Measurements from ENCODE around the gene PHF2.

PHF2 gene

GRCh38 chr9:93655621-93656425 is 79.4 kb downstream of the PHF2 start:
- Histone ChIP-seq H3K4me3 (ENCODE audit: low read depth, low read length) (no peak overlapping the region), H3K27ac (ENCODE audit: low read depth, low read length) (no peak overlapping the region), H3K36me3 (ENCODE audit: control insufficient read depth, insufficient read depth, low read length) (peaks cover 20% of the 10 kb centered on the region), H3K9me3 (ENCODE audit: control insufficient read depth, insufficient read depth, low read length) (no peaks in the 10 kb centered on the region), H3K27me3 (ENCODE audit: control insufficient read depth, insufficient read depth, low read length) (no peaks in the 10 kb centered on the region), H3K9ac (ENCODE audit: low read depth, low read length) (no peak overlapping the region), H3K4me1 (ENCODE audit: control insufficient read depth, insufficient read depth, low read length) (no peaks in the 10 kb centered on the region)

GRCh38 chr9:93656426-93657239 is 80.2 kb downstream of the PHF2 start:
- Histone ChIP-seq H3K4me1 (ENCODE audit: control insufficient read depth, insufficient read depth, low read length) (no peaks in the 10 kb centered on the region), H3K27me3 (ENCODE audit: control insufficient read depth, insufficient read depth, low read length) (no peaks in the 10 kb centered on the region), H3K27ac (ENCODE audit: low read depth, low read length) (no peak overlapping the region), H3K36me3 (ENCODE audit: control insufficient read depth, insufficient read depth, low read length) (peaks cover 16% of the 10 kb centered on the region), H3K9ac (ENCODE audit: low read depth, low read length) (no peak overlapping the region), H3K4me3 (ENCODE audit: low read depth, low read length) (no peak overlapping the region), H3K9me3 (ENCODE audit: control insufficient read depth, insufficient read depth, low read length) (no peaks in the 10 kb centered on the region)

- Histone ChIP-seq H3K27ac (ENCODE audit: low read depth, low read length) (no peak overlapping the region), H3K27me3 (ENCODE audit: control insufficient read depth, insufficient read depth, low read length) (no peaks in the 10 kb centered on the region), H3K9ac (ENCODE audit: low read depth, low read length) (no peak overlapping the region), H3K9me3 (ENCODE audit: control insufficient read depth, insufficient read depth, low read length) (no peaks in the 10 kb centered on the region), H3K36me3 (ENCODE audit: control insufficient read depth, insufficient read depth, low read length) (peaks cover 16% of the 10 kb centered on the region), H3K4me3 (ENCODE audit: low read depth, low read length) (no peak overlapping the region), H3K4me1 (ENCODE audit: control insufficient read depth, insufficient read depth, low read length) (no peaks in the 10 kb centered on the region)
Measured at GRCh38 chr9:93657331-93658111, 81.1 kb downstream of the PHF2 start.

- Histone ChIP-seq H3K27me3 (ENCODE audit: control insufficient read depth, insufficient read depth, low read length) (no peaks in the 10 kb centered on the region), H3K4me3 (ENCODE audit: low read depth, low read length) (no peak overlapping the region), H3K4me1 (ENCODE audit: control insufficient read depth, insufficient read depth, low read length) (no peaks in the 10 kb centered on the region), H3K36me3 (ENCODE audit: control insufficient read depth, insufficient read depth, low read length) (peaks cover 18% of the 10 kb centered on the region), H3K9ac (ENCODE audit: low read depth, low read length) (no peak overlapping the region), H3K27ac (ENCODE audit: low read depth, low read length) (no peak overlapping the region), H3K9me3 (ENCODE audit: control insufficient read depth, insufficient read depth, low read length) (no peaks in the 10 kb centered on the region)
Measured at GRCh38 chr9:93658184-93658925, 82.0 kb downstream of the PHF2 start.

GRCh38 chr9:93659044-93659836 is 82.9 kb downstream of the PHF2 start:
- peaks cover 19% of the 10 kb centered on the region for H3K36me3 ChIP-seq (ENCODE audit: control insufficient read depth, insufficient read depth, low read length)
- no peak overlapping the region for H3K9ac ChIP-seq (ENCODE audit: low read depth, low read length)
- H3K4me1 ChIP-seq (ENCODE audit: control insufficient read depth, insufficient read depth, low read length) = no peaks in the 10 kb centered on the region
- H3K27ac ChIP-seq (ENCODE audit: low read depth, low read length) = no peak overlapping the region
- no peak overlapping the region for H3K4me3 ChIP-seq (ENCODE audit: low read depth, low read length)
- no peaks in the 10 kb centered on the region for H3K27me3 ChIP-seq (ENCODE audit: control insufficient read depth, insufficient read depth, low read length)
- H3K9me3 ChIP-seq (ENCODE audit: control insufficient read depth, insufficient read depth, low read length) = no peaks in the 10 kb centered on the region

- Histone ChIP-seq H3K9ac (ENCODE audit: low read depth, low read length) (no peak overlapping the region), H3K36me3 (ENCODE audit: control insufficient read depth, insufficient read depth, low read length) (peaks cover 13% of the 10 kb centered on the region), H3K27ac (ENCODE audit: low read depth, low read length) (no peak overlapping the region), H3K9me3 (ENCODE audit: control insufficient read depth, insufficient read depth, low read length) (no peaks in the 10 kb centered on the region), H3K4me3 (ENCODE audit: low read depth, low read length) (no peak overlapping the region), H3K27me3 (ENCODE audit: control insufficient read depth, insufficient read depth, low read length) (no peaks in the 10 kb centered on the region), H3K4me1 (ENCODE audit: control insufficient read depth, insufficient read depth, low read length) (no peaks in the 10 kb centered on the region)
Measured at GRCh38 chr9:93659837-93660177, 83.4 kb downstream of the PHF2 start.

- Histone ChIP-seq H3K36me3 (ENCODE audit: control insufficient read depth, insufficient read depth, low read length) (peaks cover 11% of the 10 kb centered on the region), H3K27me3 (ENCODE audit: control insufficient read depth, insufficient read depth, low read length) (no peaks in the 10 kb centered on the region), H3K4me1 (ENCODE audit: control insufficient read depth, insufficient read depth, low read length) (no peaks in the 10 kb centered on the region), H3K4me3 (ENCODE audit: low read depth, low read length) (no peak overlapping the region), H3K9me3 (ENCODE audit: control insufficient read depth, insufficient read depth, low read length) (no peaks in the 10 kb centered on the region), H3K27ac (ENCODE audit: low read depth, low read length) (no peak overlapping the region), H3K9ac (ENCODE audit: low read depth, low read length) (no peak overlapping the region)
Measured at GRCh38 chr9:93660352-93661046, 84.1 kb downstream of the PHF2 start.

GRCh38 chr9:93661591-93661990 is 85.2 kb downstream of the PHF2 start:
- H3K9me3 ChIP-seq (ENCODE audit: control insufficient read depth, insufficient read depth, low read length) = no peaks in the 10 kb centered on the region
- no peak overlapping the region for H3K27ac ChIP-seq (ENCODE audit: low read depth, low read length)
- H3K4me1 ChIP-seq (ENCODE audit: control insufficient read depth, insufficient read depth, low read length) = no peaks in the 10 kb centered on the region
- no peak overlapping the region for H3K4me3 ChIP-seq (ENCODE audit: low read depth, low read length)
- no peaks in the 10 kb centered on the region for H3K27me3 ChIP-seq (ENCODE audit: control insufficient read depth, insufficient read depth, low read length)
- no peak overlapping the region for H3K9ac ChIP-seq (ENCODE audit: low read depth, low read length)
- peaks cover 11% of the 10 kb centered on the region for H3K36me3 ChIP-seq (ENCODE audit: control insufficient read depth, insufficient read depth, low read length)

GRCh38 chr9:93662016-93662638 is 85.7 kb downstream of the PHF2 start:
- Histone ChIP-seq H3K9ac (ENCODE audit: low read depth, low read length) (no peak overlapping the region), H3K4me1 (ENCODE audit: control insufficient read depth, insufficient read depth, low read length) (no peaks in the 10 kb centered on the region), H3K36me3 (ENCODE audit: control insufficient read depth, insufficient read depth, low read length) (peaks cover 13% of the 10 kb centered on the region), H3K9me3 (ENCODE audit: control insufficient read depth, insufficient read depth, low read length) (no peaks in the 10 kb centered on the region), H3K27me3 (ENCODE audit: control insufficient read depth, insufficient read depth, low read length) (no peaks in the 10 kb centered on the region), H3K27ac (ENCODE audit: low read depth, low read length) (no peak overlapping the region), H3K4me3 (ENCODE audit: low read depth, low read length) (no peak overlapping the region)
